Activated CD4-positive, alpha-beta T cell treated with anti-CD3 and anti-CD28 coated beads, Interleukin-2, amount 50 U/mL, for 1 hour (primary cell): ENCODE data around the gene SIPA1L3.

Experiments used
- DNase-seq: peaks from one replicate; pipeline ENCODE4 v3.0.0-alpha.2; 2020

SIPA1L3 gene

GRCh38 chr19:38202504-38202903 lies 295.5 kb downstream of the SIPA1L3 start:
- no peak for DNase-seq

DNA sequence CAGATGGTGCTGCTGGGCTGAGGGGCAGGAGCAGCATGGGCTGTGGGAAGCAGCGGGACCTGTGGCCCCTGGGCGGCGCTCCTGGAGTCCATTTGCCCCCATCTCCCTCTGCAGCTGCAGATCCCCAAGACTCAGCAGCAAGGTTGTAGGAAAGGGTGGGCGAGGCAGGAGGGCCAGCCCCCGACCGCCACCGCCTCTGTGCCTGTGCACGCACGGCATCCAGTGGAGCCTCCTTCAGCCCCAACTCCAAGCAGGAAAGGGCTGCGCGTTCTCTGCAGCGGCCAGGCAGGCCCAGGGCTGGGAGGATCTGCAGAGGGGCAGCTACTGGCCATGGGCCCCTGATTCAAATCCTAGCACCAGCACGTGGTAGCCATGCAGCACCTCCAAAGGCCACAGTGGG lies 296.2 kb downstream of the SIPA1L3 start:
- no peak for DNase-seq

- DNase-seq = no peak
These were observed 297.1 kb downstream of the SIPA1L3 start for GRCh38 chr19:38204096-38204495.

DNA sequence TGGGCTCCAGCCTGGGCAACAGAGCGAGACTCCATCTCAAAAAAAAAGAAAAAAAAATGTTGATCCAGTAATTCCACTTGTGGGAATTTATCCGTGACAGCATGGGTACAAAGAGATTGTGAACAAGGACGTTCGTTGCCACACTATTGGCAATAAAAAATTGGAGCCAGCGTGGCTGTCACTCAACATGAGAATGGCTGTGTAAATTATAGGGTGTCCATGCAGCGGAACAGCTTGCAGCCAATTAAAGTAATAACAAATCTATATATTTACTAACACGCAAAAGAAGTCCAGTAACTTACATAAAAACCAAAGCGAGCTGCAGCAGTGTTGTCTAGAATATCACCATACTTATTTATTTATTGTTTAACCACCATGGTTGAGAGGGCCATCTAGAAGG lies 297.7 kb downstream of the SIPA1L3 start:
- no peak for DNase-seq

- no peak for DNase-seq
These were observed 299.2 kb downstream of the SIPA1L3 start for GRCh38 chr19:38206006-38206745.

DNA sequence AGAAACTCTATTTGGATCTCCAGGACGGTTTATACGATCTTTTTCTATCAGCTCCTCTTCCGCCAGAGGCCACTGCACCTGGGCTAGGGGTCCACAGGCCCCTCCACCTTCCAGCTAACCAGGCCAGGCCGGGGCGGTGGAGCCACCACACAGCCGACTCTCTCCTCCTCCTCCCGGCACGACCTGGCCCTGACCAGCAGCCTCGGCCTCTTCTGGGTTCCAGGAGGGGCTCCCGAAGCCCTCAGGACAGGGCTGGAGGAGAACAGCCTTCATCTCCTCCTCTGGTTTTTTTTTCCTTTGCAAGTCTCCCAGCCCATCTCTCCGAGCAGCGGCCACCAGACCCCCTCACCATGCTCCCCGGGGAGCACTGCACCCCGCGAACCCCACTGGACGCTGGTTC lies 299.9 kb downstream of the SIPA1L3 start:
- no peak for DNase-seq

- no peak for DNase-seq
These were observed 300.5 kb downstream of the SIPA1L3 start for GRCh38 chr19:38207543-38207942.

- no peak for DNase-seq
These were observed 301.6 kb downstream of the SIPA1L3 start for GRCh38 chr19:38208571-38208970.

GRCh38 chr19:38209152-38209551 lies 302.1 kb downstream of the SIPA1L3 start:
- DNase-seq = no peak

DNA sequence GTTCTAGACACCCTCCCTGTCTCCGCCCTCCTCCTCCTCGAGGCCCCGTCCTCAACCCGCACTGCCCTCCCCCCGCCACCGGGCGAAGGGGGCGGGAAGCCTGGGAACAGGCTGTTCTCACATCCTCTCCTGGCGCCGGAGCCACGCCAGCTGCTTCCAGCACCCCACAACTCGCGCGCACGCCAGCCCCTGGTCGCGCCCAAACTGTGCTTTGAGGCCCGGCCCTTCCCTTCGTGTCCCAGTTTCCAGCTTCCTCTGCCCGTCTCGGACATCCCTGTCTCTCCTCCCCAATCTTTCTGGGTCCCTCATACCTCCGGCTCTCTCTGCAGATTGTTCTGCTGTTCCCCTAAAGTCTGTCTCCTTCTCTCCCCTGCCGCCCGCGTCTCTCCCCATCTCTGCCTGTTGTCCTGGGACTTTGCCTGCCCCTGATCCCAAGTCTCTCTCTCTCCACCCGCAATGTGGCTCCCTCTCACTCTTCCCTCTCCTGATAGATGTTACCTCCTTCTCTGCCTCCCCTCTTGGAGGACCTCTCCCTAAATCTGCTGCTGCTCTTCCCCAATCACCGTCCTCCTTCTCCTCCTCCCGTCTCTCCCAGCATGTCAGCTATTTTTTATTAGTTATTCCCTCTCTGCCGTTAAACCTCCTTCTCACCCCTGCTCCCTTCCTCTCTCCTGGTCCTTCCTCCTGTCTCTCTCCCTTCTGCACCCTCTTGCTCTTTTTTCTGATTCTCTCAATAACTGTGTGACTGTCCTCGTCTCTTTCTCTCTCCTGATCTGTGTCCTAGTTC lies 302.9 kb downstream of the SIPA1L3 start:
- no peak for DNase-seq

- no peak for DNase-seq
These were observed 303.5 kb downstream of the SIPA1L3 start for GRCh38 chr19:38210458-38210987.

GRCh38 chr19:38211151-38211591 lies 304.2 kb downstream of the SIPA1L3 start:
- no peak for DNase-seq

- DNase-seq = no peak
These were observed 304.8 kb downstream of the SIPA1L3 start for GRCh38 chr19:38211766-38212165.

- DNase-seq = no peak
These were observed 306.5 kb downstream of the SIPA1L3 start for GRCh38 chr19:38213469-38213868.

DNA sequence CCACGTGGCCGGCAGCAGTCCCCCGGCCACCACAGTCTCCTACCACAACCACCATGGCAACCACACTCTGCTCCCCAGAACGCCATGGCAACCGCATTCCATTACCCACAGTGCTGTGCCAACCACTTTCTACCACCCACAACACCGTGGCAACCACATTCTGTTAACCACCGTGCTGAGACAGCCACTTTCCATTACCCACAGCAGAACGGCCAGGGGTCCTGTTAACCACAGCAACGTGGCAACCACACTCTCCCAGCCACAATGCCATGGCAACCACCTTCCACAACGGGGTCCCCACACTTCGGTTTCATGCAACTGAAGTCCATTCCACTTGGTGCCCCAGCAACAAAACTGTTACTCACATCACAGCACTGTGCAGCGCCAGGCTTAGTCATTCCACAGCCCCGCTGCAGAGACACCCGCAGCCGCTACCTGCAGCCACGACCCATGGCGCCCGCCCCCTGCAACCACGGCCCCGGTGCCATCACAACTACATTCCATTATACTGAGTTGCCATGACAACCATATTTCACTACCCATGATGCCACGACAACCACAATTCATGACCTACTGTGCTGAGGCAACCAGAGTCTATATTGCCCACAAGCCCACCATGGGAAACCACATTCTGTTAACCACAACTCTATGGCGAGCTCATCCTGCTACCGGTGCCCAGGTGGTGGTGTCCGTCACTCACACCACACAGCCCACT lies 307.1 kb downstream of the SIPA1L3 start:
- peak; percentile 58 for DNase-seq

GRCh38 chr19:38216785-38217641 lies 310.0 kb downstream of the SIPA1L3 start:
- no peak for DNase-seq

DNA sequence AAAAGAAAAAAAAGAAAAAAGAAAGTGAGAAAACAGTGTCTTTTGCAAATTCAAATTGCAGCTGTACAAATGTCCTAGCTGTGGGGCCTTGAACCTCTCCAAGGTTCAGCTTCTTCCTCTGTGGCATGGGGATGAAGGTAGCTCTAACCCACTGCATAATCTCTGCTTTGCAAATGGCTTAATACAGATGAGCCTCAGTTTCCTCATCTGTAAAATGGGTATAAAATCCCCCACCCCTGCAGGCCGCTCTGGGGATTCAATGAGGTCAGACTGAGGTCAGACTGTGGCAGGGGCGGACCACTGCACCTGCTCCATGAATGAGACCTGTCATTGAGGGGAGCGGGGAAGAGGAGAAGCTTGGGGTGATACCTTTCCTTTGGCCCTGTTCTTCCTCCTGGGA lies 311.2 kb downstream of the SIPA1L3 start:
- DNase-seq = no peak

DNA sequence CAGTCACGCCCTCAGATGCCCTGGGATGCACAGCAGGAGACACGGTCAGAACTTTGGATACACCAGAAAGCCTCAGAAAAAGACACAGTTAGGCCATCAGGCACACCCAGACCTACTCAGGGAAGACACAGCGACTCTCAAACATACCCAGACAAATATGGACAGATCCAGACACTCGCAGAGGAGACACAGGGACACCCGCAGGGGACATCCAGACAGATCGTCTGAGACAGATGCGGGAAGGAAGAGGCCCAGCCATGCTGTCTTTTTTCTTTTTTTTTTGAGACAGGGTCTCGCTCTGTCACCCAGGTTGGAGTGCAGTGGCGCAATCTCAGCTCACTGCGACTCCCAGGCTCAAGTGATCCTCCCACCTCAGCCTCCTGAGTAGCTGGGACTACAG lies 312.2 kb downstream of the SIPA1L3 start:
- no peak for DNase-seq

DNA sequence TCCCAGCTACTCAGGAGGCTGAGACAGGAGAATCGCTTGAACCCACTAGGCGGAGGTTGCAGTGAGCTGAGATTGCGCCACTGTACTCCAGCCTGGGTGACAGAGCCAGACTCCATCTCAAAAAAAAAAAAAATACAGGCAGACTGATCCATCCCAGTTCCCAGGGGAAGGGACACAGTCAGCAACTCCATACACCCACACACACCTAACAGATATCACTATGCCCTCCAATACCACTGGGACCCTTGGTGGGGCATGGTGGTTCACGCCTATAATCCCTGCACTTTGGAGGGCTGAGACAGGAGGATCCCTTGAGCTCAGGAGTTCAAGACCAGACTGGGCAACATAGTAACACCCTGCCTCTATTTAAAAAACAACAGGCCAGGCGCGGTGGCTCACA lies 314.4 kb downstream of the SIPA1L3 start:
- DNase-seq = no peak

DNA sequence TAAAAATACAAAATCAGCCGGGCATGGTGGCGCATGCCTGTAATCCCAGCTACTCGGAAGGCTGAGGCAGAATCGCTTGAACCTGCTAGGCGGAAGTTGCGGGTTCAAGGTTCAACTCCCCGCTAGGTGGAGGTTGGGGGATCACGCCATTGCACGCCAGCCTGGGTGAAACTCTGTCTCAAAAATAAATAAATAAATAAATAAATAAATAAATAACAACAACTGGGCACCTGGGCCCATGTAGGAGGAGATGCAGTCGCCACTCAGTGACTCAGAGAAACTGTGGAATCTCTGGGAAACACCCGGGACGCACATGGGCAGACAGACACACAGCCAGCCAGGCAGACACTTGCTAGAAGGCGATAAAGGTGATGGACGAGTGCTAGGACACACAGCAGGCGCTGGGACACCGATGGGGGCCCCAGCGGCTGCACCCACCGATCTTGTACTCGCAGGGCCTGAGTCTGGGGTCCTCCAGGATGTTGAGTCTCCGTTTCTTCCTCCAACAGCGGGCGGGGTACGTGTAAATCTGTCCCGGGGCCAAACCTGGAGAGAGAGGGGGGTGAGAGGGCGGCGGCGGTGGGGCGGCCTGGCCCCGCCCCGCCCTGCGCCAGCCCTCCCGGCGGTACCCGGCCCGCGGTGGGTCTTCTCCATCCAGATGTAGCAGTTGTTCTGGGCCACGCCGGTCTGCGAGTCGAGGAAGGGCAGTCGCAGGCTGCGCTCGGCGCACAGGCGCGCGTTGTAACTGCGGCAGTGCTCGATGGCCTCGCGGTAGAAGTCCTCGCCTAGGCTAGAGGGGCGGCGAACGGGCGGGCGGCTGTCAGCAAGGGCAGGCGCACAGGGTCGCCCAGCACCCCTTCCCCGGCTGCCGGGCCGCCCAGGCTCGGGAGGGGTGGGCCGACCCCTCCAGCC lies 315.2 kb downstream of the SIPA1L3 start:
- DNase-seq = no peak

GRCh38 chr19:38223119-38223523 lies 316.1 kb downstream of the SIPA1L3 start:
- no peak for DNase-seq
